ENCODE results near the gene SLC35F5.

- TF ChIP-seq SMC3 (IDR thresholded peaks at IDR 0.05) (no peak), CTCF (IDR thresholded peaks at IDR 0.05) (no peak), GATA3 (IDR thresholded peaks at IDR 0.05; ENCODE audit: borderline replicate concordance) (no peak), POLR2A (IDR thresholded peaks at IDR 0.05; ENCODE audit: low read length) (no peak), USF2 (IDR thresholded peaks at IDR 0.05) (no peak), FOSB (CRISPR knock-in tag; IDR thresholded peaks at IDR 0.05) (no peak), RAD21 (conservative IDR thresholded peaks at IDR 0.05 in 1 of 2, IDR thresholded peaks at IDR 0.05 in 1 of 2) (no peak), RCOR1 (IDR thresholded peaks at IDR 0.05; ENCODE audit: low read depth, low read length) (no peak), PHF8 (IDR thresholded peaks at IDR 0.05; ENCODE audit: borderline replicate concordance, low read depth) (no peak), CEBPB (IDR thresholded peaks at IDR 0.05) (no peak), NR3C1 (IDR thresholded peaks at IDR 0.05) (no peak)
- TF ChIP-seq, protein P1, sequence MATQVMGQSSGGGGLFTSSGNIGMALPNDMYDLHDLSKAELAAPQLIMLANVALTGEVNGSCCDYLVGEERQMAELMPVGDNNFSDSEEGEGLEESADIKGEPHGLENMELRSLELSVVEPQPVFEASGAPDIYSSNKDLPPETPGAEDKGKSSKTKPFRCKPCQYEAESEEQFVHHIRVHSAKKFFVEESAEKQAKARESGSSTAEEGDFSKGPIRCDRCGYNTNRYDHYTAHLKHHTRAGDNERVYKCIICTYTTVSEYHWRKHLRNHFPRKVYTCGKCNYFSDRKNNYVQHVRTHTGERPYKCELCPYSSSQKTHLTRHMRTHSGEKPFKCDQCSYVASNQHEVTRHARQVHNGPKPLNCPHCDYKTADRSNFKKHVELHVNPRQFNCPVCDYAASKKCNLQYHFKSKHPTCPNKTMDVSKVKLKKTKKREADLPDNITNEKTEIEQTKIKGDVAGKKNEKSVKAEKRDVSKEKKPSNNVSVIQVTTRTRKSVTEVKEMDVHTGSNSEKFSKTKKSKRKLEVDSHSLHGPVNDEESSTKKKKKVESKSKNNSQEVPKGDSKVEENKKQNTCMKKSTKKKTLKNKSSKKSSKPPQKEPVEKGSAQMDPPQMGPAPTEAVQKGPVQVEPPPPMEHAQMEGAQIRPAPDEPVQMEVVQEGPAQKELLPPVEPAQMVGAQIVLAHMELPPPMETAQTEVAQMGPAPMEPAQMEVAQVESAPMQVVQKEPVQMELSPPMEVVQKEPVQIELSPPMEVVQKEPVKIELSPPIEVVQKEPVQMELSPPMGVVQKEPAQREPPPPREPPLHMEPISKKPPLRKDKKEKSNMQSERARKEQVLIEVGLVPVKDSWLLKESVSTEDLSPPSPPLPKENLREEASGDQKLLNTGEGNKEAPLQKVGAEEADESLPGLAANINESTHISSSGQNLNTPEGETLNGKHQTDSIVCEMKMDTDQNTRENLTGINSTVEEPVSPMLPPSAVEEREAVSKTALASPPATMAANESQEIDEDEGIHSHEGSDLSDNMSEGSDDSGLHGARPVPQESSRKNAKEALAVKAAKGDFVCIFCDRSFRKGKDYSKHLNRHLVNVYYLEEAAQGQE (IDR thresholded peaks at IDR 0.05) = no peak
Measured at GRCh38 chr2:113692698-113693428, 63.6 kb downstream of the SLC35F5 start.

Measured in A549 (cell line).